Measurements from ENCODE around the gene R3HDM4.

R3HDM4 gene

GRCh38 chr19:912181-913079, 589 bp downstream of the R3HDM4 start:
- no peak for DNase-seq (ENCODE audit: low read depth)

DNA sequence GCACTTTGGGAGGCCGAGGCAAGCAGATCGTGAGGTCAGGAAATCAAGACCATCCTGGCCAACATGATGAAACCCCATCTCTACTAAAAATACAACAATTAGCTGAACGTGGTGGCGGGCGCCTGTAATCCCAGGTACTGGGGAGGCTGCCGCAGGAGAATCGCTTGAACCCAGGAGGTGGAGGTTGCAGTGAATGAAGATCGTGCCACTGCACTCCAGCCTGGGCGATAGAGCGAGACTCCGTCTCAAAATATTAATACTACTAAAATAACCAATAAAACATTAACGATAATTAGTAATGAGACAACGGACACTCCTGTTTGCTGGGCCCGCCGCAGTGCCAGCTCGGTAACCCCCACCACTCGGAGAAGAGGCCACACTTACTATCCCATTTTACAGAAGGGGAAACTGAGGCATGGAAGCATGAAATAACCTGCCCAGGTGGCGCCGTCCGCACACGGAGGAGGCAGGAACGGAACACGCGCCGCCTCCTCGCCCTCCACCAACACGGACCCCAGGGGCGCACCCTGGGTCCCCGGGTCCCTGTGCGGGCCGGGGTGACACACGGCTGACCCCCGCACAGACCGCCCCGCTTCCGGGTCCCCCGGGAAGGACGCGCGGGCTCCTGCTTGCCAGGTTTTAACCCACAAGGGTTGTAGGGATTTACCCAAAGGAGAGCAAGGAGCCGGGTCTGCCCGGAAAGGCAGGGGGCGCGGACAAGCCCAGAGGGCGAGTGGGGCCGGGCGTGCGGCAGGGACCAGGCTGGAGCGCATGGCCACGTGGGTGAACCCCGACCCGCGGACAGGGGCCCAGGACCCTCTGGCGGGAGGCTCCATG, 1.6 kb downstream of the R3HDM4 start:
- DNase-seq (ENCODE audit: low read depth) = no peak

- DNase-seq (ENCODE audit: low read depth) = no peak
Measured at GRCh38 chr19:907183-907853, 5.7 kb downstream of the R3HDM4 start.

DNA sequence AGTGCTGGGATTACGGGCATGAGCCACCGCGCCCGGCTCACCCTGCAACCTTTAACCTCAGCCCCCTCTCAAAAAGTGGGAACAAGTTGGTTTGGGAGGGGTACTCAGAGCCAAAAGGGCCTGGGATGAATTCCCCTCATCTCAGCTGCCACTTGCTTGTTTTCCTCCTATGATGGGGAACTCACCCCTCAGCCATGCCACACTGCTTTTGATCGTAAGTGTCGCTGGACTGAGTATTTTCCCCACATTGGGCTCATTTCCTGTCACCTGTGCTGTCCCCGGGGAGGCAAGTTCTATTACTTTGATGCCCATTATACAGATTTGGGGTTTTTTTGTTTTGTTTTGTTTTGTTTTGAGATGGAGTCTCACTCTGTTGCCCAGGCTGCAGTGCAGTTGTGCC, 6.5 kb downstream of the R3HDM4 start:
- no peak for DNase-seq (ENCODE audit: low read depth)

DNA sequence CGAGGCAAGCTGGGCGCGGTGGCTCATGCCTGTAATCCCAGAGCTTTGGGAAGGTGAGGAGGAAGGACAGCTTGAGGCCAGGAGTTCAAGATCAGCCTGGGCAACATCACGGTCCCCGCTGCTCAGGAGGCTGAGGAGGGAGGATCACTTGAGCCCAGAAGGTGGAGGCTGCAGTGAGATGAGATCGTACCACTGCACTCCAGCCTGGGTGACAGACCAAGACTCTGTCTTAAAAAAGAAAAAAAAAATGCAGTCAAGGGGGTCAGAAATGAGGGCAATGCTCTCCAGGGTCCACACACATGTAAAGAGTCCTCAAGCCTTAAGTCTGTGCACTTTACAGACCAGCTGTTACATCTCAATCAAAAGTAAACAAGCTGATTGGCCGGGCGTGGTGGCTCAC, 8.5 kb downstream of the R3HDM4 start:
- DNase-seq (ENCODE audit: low read depth) = no peak

DNA sequence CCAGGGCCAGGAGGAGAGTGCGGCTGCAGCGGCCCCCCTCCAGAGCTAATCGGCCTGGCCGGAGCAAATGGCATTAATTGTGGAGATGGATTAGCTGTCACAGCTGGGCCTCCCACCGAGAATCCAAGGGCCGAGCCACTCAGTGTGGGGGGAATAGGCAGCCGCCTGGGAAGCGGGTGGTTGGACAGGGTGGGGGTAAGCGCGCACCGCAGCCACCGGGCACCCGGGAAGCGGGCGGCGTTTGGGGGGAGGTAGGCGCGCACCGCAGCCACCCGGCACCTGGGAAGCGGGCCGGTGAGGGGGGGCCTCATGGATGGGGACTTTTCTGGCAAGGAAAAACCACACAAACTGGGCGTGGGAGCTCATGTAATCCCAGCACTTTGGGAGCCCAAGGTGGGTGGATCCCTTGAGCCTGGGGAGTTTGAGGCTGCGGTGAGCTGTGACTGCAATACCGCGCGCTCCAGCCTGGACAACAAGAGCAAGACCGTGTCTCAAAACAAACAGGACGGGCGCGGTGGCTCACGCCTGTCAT, 9.7 kb downstream of the R3HDM4 start:
- no peak for DNase-seq (ENCODE audit: low read depth)

DNA sequence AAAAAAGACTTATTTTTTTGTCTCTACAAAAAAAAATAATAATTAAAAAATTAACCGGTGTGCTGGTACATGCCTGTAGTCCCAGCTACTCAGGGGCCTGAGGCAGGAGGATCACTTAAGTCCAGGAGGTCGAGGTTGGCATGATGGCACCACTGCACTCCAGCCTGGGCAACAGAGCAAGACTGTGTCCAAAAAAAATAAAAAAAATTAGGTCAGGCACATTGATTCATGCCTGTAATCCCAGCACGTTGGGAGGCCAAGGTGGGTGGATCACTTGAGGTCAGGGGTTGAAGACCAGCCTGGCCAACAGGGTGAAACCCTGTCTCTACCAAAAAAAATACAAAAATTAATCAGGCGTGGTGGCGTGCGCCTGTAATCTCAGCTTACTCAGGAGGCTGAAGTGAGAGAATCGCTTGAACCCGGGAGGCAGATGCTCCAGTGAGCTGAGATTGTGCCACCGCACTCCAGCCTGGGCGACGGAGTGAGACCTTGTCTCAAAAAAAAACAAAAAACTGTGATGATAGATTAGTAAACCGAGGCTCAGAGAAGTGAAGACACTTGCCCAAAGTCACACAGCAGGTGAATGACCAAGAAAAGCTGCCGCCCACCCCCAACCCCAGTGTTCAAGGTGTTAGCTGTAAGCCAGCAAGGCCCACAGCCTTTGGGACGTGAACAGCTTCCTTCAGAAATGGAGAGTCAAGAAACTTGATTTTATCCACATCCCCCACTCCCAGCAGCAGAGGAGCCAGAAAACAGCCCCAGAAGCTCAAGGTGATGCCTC, 10.4 kb downstream of the R3HDM4 start:
- DNase-seq (ENCODE audit: low read depth) = no peak

- no peak for DNase-seq (ENCODE audit: low read depth)
Measured at GRCh38 chr19:902093-902370, 11.0 kb downstream of the R3HDM4 start.

DNA sequence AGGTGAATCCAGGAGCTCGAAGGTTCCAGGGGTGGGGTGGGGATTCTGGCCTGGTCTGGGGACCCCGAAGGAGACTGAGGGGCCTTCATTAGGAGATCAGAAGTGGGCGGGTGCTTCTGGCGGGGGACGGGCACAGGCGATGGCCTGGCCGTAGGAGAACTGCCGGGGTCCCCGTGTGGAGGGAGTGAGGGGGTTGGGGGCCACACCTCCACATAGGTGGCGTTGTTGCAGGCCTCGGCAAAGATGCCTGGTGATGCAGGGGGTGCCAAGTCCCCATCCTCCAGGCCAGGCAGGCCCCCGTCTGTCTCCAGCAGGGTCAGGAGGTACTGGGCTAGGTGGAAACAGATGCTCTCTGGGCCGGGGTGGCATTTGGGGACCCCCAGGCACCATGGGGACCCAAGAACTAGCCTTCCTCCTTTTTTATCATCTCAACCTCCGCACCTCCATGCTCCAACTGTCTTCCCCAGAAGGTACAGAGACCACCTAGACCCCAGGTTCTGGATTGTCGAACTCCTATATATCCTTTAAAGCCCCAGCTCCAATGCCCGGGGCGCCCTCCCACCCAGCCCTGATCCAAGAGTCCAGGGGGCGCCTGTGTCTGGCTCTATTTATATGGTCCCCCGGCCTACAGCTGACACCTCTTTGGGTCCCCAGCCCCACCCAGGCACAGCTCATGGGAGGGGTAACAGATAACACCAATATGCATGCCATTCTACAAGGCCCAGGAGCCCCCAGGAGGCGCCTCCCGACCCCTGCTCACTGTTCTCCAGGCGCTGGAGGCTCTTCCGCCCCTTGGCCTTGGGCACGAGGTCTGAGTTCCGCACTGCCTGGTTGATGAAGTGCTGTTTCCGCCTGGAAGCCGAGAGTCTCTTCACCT, 11.6 kb downstream of the R3HDM4 start:
- no peak for DNase-seq (ENCODE audit: low read depth)

DNA sequence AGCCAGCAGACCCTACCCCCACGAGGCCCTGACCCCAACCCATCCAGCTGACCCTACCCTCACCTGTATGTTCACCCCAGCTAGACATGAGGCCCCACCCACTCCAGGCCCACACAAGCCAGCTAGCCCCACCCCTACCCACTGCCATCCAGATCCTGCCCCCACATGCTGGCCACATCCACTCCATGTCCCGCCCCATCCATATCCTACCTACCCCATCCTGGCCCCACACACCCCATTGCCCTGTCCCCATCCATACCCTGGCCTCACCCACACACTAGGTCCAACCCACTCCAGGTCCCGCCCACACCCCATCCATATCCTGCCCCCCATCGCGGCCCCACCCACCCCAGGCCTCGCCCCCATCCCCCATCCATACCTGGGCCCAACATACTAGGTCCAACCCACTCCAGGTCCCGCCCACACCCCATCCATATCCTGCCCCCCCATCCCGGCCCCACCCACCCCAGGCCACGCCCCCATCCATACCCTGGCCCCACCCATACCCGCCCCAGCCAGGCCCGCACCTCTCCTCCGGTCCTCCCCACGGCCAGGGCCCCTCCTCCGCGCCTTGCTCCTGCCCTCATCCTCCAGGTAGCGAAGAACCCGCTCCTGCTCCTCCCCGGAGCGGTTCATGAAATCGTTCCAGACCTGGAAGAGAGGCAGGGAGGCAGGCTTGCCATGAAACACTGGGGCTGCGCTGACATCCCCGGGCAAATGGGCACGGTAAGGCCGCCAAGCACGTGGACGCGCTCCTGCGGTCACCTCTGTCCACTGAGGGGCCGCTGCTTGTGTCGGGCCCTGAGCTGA, 12.5 kb downstream of the R3HDM4 start:
- no peak for DNase-seq (ENCODE audit: low read depth)

- DNase-seq (ENCODE audit: low read depth) = no peak
Measured at GRCh38 chr19:900043-900301, 13.0 kb downstream of the R3HDM4 start.

GRCh38 chr19:899336-900042, 13.5 kb downstream of the R3HDM4 start:
- no peak for DNase-seq (ENCODE audit: low read depth)

- DNase-seq (ENCODE audit: low read depth) = no peak
Measured at GRCh38 chr19:898663-899062, 14.4 kb downstream of the R3HDM4 start.

GRCh38 chr19:897442-898039, 15.5 kb downstream of the R3HDM4 start:
- no peak for DNase-seq (ENCODE audit: low read depth)

- no peak for DNase-seq (ENCODE audit: low read depth)
Measured at GRCh38 chr19:896999-897398, 16.0 kb downstream of the R3HDM4 start.

GRCh38 chr19:896434-896833, 16.6 kb downstream of the R3HDM4 start:
- no peak for DNase-seq (ENCODE audit: low read depth)

DNA sequence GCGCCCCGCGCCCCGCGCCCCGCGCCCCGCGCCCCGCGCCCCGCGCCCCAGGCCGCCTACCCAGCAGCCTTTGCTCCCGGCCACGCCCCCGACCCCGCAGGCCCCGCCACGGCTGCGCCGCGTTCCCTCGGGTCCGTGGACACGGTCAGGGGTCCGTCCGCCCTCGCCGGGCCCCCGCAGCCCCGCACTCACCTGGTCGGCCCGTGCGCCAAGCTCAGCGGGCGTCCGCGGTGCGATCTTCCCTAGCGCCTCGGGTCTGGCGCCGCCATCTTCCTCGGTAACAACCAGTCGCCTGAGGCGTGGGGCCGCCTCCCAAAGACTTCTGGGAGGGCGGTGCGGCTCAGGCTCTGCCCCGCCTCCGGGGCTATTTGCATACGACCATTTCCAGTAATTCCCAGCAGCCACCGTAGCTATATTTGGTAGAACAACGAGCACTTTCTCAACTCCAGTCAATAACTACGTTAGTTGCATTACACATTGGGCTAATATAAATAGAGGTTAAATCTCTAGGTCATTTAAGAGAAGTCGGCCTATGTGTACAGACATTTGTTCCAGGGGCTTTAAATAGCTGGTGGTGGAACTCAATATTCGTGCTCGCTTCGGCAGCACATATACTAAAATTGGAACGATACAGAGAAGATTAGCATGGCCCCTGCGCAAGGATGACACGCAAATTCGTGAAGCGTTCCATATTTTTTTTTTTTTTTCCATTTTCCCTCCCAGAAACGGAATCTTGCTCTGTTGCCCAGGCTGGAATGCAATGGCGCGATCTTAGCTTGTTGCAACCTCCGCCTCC, 19.9 kb downstream of the R3HDM4 start, which contains the start of the genes MED16 and RNU6-9:
Gene MED16, minus strand, starts transcription at position 294 of the 796 bp plus-strand sequence. CDS start 2,056 bp downstream, outside the sequence.
Gene RNU6-9, plus strand, starts transcription at position 591 of the 796 bp plus-strand sequence.
- peak; percentile 81 for DNase-seq (ENCODE audit: low read depth)

Measured in activated T-helper 1 cell treated with Interleukin-2 at 50 U/mL for 16 hours (primary cell).